ENCODE data around the gene CDYL2.
"Not testable (repeated sequence)": the region's sequence is repeated elsewhere in the genome, so short reads cannot be mapped to it uniquely, and the experiment has no call there.

The CDYL2 gene

DNA sequence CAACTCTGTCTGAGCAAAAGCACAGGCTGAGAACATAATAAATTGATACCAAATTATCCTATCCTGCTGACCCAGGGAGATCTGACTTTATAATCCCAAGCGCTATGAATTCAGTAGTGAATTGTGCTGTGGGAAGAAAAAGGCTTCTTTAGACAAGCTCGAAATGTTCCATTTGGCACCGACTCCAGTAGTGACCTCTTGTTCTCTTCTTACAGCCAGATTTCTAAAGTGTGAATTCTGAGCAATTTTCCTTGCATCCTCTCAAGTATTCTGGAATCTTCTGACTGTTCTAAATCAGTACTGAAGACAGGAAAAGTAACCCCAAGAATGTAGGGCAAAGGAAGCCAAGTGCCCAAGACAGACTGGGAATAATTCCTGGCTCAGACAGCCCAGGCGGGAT is 58.2 kb downstream of the CDYL2 start:
- DNase-seq (ENCODE audit: low read depth in 1 of 2, low spot score in 1 of 2) = no peak

DNA sequence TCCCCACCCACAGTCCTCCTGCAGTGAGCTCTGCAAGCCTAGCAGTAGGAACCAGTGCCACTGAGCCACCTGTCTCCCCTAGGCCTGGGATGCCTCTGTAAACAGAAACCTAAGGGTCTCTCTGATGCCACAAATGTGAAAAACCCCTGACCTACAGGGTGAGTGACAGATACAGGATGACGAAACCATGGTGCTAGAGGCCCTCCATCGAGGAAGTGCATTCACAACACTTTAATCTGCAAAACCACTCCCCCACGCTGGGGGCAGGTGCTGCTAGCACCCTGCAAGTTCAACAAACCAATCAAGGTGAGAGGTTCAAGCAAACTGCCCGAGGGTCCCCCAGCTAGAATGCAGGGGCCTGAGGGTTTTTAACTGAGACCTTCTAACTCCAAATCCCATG is 59.5 kb downstream of the CDYL2 start:
- DNase-seq (ENCODE audit: low read depth in 1 of 2, low spot score in 1 of 2) = no peak

DNA sequence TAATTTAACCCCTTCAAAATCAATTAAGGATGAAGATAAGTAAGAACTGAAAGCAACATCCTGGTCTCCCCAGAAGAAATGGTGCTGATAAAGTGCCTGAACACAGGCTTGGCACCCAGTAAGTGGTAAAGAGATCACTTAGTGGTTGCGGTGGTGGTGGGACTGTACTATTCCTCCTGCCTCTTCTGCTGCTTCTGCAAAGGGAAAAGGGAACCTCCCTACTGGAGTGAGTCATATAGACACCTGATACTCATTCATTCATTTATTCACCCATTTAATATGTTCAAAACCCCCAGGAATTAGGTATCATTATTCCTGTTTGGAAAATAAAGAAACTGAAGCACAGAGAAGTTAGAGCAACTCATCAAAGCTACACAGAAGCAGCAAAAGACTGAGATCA is 60.6 kb downstream of the CDYL2 start:
- no peak for DNase-seq (ENCODE audit: low read depth in 1 of 2, low spot score in 1 of 2)

DNA sequence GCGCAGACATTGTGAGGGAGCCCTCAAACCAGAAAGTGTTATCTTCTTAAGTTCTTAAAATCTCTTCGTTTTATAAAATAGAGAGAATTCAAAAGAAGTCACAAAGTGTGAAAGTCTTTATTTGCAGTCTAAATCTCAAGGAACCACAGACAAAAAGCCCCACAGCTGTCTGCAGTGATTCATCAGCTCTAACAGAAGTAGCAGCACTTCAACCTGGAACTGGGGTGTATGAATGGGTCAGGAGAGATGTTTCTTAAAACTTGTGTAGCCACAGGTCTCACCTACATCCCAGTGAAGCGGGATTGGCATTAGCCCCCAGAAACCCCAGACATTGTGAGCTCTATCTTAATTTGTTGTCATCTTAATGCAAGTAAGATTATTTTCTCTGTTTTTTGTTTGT is 61.1 kb downstream of the CDYL2 start:
- DNase-seq (ENCODE audit: low read depth in 1 of 2, low spot score in 1 of 2) = no peak

DNA sequence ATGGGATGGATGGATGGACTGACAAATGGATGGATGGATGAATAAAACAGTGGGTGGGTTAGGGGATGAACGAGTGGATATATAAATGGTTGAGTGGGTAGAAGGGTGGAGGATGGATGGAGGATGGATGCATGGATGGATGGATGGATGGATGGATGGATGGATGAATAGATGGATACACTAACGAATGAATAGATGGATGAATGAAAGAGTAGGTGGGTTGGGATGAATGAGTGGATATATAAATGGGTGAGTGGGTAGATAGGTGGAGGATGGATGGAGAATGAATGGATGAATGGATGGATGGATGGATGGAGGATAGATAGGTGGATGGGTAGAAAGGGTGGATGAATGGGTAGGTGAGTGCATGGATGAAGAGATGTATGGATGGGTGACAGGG is 62.1 kb downstream of the CDYL2 start:
- no peak for DNase-seq (ENCODE audit: low read depth in 1 of 2, low spot score in 1 of 2)

DNA sequence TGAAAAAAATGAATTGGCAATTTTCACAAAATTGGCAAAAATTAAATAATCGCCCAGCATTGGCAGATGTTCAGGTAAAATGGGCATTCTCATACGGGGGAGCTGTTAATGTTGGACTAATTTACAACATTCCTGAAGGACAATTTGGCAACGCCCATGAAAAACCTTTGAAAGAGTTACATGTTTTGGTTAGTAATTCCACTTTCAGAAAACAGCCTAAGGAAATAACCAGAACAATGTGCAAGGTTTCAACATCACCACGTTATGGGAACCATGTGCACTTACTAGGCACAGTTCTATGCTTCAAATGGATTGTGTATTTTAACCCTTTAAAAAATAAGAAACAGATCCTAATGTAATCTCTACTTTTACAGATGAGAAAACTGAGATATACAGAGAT is 62.7 kb downstream of the CDYL2 start:
- no peak for DNase-seq (ENCODE audit: low read depth in 1 of 2, low spot score in 1 of 2)

DNA sequence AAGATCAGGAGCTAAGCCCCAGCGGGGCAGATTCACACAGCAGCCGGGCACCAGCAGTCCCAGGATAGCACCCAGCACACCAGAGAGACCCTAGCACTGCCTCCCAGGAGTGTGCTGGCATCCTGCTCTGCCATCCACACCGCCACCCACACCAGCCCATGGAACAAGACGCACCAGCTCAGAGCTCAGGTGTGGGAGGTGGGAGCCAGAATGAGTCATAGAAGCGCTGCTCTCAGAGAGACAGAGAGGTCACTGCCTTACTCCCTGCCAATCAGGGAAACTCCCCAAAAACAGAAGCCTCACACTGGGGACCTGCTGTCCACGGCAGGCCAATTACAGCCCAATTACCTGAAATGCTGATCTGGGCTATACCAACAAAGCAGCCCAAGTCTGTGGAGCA is 64.9 kb downstream of the CDYL2 start:
- no peak for DNase-seq (ENCODE audit: low read depth in 1 of 2, low spot score in 1 of 2)

DNA sequence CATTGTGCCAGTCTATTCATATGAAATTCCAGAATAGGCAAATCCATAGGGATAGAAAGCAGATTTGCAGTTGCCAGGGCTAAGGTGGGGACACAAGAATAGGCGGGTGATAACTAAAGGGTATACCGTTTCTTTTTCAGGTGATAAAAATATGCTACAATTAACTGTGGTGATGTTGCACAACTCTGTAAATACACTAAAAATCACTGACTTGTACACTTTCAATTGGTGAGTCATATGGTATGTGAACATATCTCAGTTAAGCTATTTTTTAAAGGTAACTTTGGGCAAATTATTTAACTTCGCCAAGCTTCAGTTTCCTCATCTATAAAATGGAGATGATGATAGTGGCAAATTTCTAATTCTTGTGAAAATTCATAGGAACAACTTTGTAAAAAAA is 65.9 kb downstream of the CDYL2 start:
- DNase-seq (ENCODE audit: low read depth in 1 of 2, low spot score in 1 of 2) = no peak

DNA sequence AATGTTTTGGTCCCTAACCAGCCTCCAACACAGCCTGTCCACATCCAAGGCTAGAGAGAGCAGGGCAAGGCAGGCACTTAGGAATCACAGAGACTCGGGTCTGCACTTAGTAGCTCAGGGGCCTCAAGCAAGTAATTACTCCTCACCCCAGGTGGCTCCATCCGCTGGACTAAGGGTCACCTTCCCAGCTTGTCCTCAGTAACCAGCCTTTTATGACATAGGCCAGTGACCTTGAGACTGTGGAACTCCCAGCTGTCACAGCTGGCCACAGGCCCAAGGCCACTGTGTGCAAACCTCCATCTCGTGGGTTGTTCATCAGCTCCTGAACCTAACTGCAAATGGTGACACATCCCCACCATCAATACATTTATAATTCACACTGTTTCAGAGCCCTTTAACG is 68.6 kb downstream of the CDYL2 start:
- DNase-seq (ENCODE audit: low read depth in 1 of 2, low spot score in 1 of 2) = no peak

DNA sequence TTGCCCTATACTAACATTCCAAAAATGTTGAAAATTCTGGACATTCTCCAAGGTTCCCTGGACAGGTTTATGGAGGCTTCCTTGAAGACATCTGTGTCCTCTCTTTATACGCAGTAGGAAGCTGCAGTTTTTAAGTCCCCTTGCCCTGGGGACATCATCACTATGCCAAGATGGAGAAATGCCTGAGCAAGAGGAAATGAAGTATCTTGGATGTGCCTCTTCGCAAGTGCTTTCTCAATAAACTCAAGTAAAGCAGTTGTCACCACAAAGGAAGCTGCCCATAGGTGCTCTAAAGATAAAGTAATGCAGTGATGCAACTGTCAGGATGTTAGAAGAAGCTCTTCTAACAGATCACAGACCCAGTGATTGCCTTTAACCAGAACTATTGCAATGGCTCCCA is 71.0 kb downstream of the CDYL2 start:
- no peak for DNase-seq (ENCODE audit: low read depth in 1 of 2, low spot score in 1 of 2)

DNA sequence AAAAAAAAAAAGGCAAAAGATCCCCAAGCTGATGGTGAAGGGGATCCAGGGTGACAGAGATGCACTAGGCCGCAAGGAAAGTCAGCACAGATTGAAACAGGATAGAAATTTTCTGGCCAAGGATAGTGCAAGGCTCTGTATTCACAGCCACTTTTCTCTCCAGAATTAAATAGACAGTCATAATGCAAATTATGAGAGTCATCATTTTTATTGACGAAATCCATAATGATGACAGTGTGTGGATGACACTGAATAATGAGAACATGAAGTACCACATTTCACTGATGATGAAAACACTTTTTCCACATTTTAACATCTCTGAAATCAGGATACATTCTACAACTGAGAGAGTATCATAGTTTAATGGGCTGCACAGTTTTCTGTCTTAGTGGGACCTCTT is 72.5 kb downstream of the CDYL2 start:
- DNase-seq (ENCODE audit: low read depth in 1 of 2, low spot score in 1 of 2) = no peak

DNA sequence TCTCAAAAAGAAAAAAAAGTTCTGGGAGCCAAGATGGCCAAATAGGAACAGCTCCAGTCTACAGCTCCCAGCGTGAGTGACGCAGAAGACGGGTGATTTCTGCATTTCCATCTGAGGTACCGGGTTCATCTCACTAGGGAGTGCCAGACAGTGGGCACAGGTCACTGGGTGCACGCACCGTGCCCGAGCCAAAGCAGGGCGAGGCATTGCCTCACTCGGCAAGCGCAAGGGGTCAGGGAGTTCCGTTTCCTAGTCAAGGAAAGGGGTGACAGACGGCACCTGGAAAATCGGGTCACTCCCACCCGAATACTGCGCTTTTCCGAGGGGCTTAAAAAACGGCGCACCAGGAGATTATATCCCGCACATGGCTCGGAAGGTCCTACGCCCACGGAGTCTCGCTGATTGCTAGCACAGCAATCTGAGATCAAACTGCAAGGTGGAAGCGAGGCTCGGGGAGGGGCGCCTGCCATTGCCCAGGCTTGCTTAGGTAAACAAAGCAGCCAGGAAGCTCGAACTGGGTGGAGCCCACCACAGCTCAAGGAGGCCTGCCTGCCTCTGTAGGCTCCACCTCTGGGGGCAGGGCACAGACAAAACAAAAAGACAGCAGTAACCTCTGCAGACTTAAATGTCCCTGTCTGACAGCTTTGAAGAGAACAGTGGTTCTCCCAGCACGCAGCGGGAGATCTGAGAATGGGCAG is 77.2 kb downstream of the CDYL2 start:
- DNase-seq (ENCODE audit: low read depth in 1 of 2, low spot score in 1 of 2) = not testable (repeated sequence)

DNA sequence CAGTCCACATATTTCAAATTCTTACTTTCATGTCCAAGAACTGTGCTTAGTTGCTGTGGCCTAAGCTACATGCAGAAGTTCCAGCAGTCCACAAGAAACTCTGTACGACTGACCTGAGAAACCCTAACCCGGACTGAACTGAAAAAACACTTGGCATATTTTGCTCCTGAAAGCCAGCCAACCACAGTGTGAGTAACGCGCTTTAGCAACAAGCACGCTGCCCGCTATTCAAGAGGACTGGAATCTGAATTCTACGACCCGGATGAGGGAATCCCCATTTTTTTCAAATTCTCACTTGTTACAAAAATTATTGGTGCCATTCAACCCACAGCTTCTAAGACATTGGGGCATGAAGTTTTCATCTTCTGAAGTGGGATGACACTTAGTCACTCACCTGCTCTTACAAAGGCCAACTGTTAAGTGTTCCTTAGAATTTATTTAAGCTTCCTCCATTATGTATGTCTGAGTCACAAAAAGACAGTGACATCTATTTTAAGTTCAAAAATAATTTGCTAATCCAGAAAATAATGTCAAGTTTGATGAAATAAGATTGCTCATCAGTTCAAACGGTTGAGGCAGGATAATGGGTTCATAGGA is 78.7 kb downstream of the CDYL2 start:
- DNase-seq (ENCODE audit: low read depth in 1 of 2, low spot score in 1 of 2) = no peak

DNA sequence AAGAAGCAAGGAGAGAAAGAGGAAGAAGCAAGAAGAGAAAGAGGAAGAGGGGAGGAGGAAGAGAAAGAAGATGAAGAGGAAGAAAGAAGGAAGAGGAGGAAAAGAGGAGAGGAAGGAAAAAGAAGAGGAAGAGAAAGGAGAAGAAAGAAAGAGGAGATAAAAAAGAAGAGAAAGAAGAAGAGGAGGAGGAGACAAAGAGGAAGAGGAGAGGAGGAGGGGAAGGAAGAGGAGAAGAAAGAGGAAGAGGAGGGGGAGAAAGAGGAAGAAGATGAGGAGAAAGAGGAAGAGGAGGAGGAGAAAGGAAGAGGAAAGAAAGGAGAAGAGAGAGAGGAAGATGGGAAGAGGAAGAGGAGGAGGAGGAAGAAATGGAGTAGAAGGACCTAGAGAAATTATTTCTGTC is 80.4 kb downstream of the CDYL2 start:
- no peak for DNase-seq (ENCODE audit: low read depth in 1 of 2, low spot score in 1 of 2)

DNA sequence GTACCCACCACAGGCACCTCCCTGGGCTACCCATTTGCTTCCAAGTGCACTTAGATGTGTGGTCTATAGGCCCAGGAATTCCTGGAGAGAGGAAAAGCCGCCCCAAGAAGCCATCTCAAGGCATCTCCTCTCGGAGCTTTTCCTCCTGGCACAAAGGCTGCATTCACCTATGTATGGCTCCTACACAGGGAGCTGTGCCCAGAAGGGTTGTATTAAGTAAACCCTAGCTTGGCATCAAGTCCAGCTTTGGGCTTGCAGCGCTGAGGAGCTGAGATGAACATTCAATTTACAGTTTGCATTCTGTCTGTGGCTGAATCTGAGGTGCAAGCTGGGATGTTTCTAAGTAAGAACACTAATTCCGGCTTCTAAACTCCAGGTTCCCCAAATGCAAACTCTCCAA is 81.3 kb downstream of the CDYL2 start:
- DNase-seq (ENCODE audit: low read depth in 1 of 2, low spot score in 1 of 2) = no peak

DNA sequence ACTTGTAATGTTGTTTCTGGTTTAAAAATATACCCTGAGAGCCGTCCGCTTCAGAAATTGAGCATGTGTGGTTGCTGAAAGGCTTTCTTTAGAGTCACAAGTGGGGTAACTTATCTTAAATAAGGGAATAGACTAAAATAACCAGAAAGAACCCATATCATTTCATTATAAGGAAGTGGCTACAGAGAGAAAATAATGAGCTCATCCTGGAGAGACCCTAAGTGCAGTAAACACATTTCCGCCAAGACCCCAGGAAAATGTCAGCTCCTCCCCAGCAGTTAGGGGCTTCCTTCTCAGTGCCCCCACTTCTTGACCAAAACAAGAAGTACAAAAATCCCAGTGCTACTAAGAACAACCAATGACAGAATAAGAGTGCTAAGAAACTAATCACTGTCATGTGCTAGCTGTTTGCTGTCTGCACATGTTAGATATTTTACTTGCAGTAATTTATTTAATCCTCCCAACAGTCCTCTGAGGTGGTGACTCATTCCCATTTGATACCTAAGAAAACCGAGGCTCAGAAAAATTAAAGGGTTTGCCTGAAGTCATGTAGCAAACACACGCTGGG is 83.5 kb downstream of the CDYL2 start:
- DNase-seq (ENCODE audit: low read depth in 1 of 2, low spot score in 1 of 2) = no peak

DNA sequence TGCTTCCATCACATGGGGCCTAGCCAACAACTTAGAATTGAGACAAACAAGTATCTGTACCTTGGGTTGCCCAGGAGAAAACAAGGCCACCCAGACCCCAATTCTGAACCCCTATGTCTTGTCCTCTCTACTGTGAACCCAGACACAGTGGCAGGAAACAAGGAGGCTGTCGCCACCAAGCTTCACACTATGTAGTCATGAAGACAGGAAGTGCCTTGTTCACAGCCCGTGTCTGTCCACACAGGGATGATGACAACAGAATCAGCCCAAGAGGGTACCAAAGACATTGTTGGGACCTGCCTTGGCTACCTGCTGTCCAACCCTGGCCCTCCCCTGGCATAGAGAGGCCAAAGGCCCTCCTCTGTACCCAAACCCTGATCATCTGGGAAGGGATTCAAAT is 84.8 kb downstream of the CDYL2 start:
- DNase-seq (ENCODE audit: low read depth in 1 of 2, low spot score in 1 of 2) = no peak

DNA sequence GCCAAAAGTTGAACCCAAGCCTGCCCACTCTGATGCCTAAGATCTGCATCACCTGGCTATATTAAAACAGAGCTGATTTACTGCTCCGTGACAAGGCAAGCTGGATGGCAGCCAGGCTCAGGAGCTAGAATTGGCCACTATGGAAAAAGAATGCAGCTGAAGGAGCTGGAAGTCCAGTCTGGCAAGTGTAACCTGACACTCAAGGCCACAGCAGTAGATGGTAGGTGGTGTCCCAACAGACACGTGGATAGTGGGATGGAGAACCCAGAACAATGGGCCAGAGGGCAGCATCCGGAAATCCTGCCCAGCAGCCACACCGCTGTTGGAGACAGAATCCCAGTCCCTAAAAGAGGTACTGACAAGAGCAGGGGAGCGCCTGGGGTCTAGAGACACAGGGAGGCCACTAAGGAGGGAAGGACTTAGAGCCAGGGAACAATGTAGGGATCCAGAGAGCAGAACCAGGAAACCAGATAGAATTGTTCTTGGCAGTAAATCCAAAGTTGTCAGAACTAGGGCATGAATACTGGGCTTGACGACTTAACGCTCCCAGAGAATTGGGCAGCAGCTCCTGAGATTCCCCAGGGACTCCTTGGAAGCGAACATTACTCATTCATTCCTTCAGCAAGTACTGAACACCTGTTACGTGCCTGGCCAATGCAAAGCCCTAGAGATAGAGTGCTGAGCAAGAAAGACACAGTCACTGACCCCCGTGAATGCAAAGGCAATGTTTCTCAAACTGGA is 85.7 kb downstream of the CDYL2 start:
- DNase-seq (ENCODE audit: low read depth in 1 of 2, low spot score in 1 of 2) = no peak

DNA sequence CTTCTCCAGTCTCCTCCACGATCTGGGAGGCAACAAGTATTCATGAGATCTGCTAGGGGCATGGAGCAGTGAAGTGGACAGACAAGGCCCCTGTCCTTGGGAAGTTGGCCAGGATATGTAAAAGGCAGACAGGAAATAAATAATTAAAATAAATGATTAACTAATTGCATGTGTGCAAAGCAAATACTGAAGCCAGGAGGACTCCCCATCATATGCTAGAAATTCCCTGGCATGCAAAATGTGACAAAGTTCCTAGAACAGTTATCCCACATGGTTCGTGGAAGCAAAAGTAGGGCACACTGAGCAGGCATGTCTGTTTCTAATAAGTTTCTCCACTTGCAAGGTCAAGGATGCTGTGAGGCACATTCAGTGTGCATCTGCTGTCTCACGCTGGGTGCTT is 86.8 kb downstream of the CDYL2 start:
- no peak for DNase-seq (ENCODE audit: low read depth in 1 of 2, low spot score in 1 of 2)

DNA sequence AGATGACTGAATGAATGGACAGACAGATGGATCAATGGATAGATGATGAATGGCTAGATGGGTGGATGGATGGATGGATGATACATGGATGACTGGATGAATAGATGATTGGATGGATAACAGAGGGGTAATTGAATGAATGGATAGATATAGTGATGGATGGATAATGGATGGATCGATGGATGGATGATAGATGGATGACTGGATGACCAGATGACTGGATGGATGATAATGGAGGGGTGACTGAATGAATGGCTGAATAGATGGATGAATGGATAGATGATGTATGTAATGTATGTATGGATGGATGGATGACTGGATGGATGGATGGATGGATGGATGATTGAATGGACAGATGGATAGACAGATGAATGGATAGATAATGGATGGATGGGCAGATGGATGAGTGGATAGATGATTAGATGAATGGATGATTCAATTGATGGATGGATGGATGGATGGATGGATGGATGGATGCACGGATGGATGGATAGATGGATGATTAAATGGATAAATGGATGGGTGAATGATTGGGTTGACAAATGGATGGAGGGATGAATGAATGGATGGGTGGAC is 87.7 kb downstream of the CDYL2 start:
- DNase-seq (ENCODE audit: low read depth in 1 of 2, low spot score in 1 of 2) = no peak

DNA sequence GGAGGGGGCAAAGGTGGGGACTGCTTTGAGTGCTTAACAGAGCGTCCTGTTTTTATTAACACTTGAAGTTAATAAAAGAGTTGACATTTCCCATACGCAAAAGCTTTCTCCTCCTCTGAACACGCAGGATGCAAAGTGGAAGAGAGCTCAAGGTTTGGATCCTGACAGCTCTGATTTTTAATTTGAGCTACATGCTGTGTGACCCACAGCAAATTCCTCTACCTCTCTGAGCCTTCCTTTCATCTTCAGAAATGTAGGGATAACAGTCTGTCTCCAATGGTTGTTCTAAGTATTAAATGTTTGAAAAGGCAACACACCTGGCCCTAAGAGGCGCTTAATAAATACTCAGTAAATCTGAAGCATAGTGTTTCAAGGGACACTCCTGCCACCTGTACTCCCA is 93.0 kb downstream of the CDYL2 start:
- DNase-seq (ENCODE audit: low read depth in 1 of 2, low spot score in 1 of 2) = no peak

DNA sequence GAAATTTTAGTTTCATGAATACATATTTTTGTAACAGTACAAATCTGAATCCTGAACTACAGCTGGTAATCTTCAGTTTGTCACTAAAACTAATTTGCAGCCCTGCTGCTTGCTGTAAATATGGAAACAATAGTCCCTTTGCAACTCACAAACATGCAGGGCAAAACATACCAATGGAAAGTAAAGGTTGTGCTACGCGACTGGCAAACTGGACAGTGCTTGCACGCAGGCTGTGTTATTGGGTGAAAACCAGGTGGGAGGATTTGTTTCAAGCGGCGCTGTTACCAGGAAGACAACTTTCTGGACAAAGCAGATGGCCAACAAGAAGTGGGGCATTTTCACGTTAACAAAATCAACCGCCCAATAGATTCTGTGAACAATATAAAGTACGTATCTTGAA is 93.5 kb downstream of the CDYL2 start:
- no peak for DNase-seq (ENCODE audit: low read depth in 1 of 2, low spot score in 1 of 2)
